ENCODE data around the gene PRKACB. TPM values are rescaled to one million over a fixed set of nuclear protein-coding genes. Genes with fewer than 3 reads are reported as not detected.

Gene PRKACB
- total and polyA plus RNA-seq, 2 experiments from 2014 or later: 14.6 to 28.0 TPM

DNA sequence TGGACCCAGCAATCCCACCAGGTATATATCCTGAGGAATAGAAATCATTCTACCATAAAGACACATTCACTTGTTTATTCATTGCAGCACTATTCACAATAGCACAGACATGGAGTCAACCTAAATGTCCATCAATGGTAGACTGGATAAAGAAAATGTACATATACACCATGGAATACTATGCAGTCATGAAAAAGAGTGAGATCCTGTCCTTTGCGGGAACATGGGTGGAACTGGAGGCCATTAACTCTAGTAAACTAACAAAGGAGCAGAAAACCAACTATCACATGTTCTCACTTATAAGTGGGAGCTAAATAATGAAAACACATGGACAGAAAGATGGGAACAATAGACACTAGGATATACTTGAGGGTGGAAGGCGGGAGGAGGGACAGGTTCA lies 36.1 kb upstream of the PRKACB start:
- Mint-ChIP-seq H3K27ac (no peak overlapping the region), H3K9me3 (peaks cover 10% of the 10 kb centered on the region; the same call in 2 of the 3 replicates), H3K27me3 (ENCODE audit: insufficient read depth, low read depth, poor library complexity) (no peaks in the 10 kb centered on the region), H3K4me1 (peaks cover 18% of the 10 kb centered on the region), H3K36me3 (ENCODE audit: low read depth) (peaks cover 23% of the 10 kb centered on the region), H3K4me3 (no peak overlapping the region)
- Histone ChIP-seq H3K4me1 (ENCODE audit: insufficient read depth) (peaks cover 17% of the 10 kb centered on the region), H2AFZ (no peak overlapping the region), H3F3A (replicated peaks; ENCODE audit: low read depth) (no peaks in the 10 kb centered on the region), H3K79me2 (replicated peaks; ENCODE audit: insufficient read depth) (no peaks in the 10 kb centered on the region), H3K27me3 (ENCODE audit: insufficient read depth) (no peaks in the 10 kb centered on the region), H3K4me2 (no peak overlapping the region), H3K36me3 (ENCODE audit: insufficient read depth) (peaks cover 6% of the 10 kb centered on the region; the same call in 1 of the 2 replicates), H3K27ac (ENCODE audit: low read depth) (no peak overlapping the region), H3K4me3 (no peak overlapping the region), H3K9me2 (ENCODE audit: insufficient read depth) (no peaks in the 10 kb centered on the region), H4K20me1 (replicated peaks; ENCODE audit: insufficient read depth) (no peaks in the 10 kb centered on the region)
- ATAC-seq: no peak
- TF ChIP-seq, protein P1, sequence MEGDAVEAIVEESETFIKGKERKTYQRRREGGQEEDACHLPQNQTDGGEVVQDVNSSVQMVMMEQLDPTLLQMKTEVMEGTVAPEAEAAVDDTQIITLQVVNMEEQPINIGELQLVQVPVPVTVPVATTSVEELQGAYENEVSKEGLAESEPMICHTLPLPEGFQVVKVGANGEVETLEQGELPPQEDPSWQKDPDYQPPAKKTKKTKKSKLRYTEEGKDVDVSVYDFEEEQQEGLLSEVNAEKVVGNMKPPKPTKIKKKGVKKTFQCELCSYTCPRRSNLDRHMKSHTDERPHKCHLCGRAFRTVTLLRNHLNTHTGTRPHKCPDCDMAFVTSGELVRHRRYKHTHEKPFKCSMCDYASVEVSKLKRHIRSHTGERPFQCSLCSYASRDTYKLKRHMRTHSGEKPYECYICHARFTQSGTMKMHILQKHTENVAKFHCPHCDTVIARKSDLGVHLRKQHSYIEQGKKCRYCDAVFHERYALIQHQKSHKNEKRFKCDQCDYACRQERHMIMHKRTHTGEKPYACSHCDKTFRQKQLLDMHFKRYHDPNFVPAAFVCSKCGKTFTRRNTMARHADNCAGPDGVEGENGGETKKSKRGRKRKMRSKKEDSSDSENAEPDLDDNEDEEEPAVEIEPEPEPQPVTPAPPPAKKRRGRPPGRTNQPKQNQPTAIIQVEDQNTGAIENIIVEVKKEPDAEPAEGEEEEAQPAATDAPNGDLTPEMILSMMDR (conservative IDR thresholded peaks at IDR 0.05; ENCODE audit: low read depth in 2 of 2): no peak
- TF ChIP-seq POLR2AphosphoS5 (IDR thresholded peaks at IDR 0.05; ENCODE audit: low read depth) (no peak), ZNF114 (CRISPR knock-in tag; IDR thresholded peaks at IDR 0.05) (no peak), EZH2phosphoT487 (IDR thresholded peaks at IDR 0.05; ENCODE audit: unreplicated experiment) (no peak), JUNB (IDR thresholded peaks at IDR 0.05; ENCODE audit: unreplicated experiment) (no peak), CREB1 (CRISPR knock-in tag; IDR thresholded peaks at IDR 0.05; ENCODE audit: low read depth) (no peak), STAT1 (IDR thresholded peaks at IDR 0.05; ENCODE audit: unreplicated experiment) (no peak), NANOG (IDR thresholded peaks at IDR 0.05; ENCODE audit: borderline replicate concordance) (no peak), ETS1 (IDR thresholded peaks at IDR 0.05) (no peak), ZNF331 (CRISPR knock-in tag; IDR thresholded peaks at IDR 0.05; ENCODE audit: low read depth) (no peak), EZH2 (IDR thresholded peaks at IDR 0.05; ENCODE audit: low read depth, unreplicated experiment) (no peak)
- TF ChIP-seq, protein P2, sequence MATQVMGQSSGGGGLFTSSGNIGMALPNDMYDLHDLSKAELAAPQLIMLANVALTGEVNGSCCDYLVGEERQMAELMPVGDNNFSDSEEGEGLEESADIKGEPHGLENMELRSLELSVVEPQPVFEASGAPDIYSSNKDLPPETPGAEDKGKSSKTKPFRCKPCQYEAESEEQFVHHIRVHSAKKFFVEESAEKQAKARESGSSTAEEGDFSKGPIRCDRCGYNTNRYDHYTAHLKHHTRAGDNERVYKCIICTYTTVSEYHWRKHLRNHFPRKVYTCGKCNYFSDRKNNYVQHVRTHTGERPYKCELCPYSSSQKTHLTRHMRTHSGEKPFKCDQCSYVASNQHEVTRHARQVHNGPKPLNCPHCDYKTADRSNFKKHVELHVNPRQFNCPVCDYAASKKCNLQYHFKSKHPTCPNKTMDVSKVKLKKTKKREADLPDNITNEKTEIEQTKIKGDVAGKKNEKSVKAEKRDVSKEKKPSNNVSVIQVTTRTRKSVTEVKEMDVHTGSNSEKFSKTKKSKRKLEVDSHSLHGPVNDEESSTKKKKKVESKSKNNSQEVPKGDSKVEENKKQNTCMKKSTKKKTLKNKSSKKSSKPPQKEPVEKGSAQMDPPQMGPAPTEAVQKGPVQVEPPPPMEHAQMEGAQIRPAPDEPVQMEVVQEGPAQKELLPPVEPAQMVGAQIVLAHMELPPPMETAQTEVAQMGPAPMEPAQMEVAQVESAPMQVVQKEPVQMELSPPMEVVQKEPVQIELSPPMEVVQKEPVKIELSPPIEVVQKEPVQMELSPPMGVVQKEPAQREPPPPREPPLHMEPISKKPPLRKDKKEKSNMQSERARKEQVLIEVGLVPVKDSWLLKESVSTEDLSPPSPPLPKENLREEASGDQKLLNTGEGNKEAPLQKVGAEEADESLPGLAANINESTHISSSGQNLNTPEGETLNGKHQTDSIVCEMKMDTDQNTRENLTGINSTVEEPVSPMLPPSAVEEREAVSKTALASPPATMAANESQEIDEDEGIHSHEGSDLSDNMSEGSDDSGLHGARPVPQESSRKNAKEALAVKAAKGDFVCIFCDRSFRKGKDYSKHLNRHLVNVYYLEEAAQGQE (IDR thresholded peaks at IDR 0.05; ENCODE audit: unreplicated experiment): no peak
- TF ChIP-seq, protein P3, sequence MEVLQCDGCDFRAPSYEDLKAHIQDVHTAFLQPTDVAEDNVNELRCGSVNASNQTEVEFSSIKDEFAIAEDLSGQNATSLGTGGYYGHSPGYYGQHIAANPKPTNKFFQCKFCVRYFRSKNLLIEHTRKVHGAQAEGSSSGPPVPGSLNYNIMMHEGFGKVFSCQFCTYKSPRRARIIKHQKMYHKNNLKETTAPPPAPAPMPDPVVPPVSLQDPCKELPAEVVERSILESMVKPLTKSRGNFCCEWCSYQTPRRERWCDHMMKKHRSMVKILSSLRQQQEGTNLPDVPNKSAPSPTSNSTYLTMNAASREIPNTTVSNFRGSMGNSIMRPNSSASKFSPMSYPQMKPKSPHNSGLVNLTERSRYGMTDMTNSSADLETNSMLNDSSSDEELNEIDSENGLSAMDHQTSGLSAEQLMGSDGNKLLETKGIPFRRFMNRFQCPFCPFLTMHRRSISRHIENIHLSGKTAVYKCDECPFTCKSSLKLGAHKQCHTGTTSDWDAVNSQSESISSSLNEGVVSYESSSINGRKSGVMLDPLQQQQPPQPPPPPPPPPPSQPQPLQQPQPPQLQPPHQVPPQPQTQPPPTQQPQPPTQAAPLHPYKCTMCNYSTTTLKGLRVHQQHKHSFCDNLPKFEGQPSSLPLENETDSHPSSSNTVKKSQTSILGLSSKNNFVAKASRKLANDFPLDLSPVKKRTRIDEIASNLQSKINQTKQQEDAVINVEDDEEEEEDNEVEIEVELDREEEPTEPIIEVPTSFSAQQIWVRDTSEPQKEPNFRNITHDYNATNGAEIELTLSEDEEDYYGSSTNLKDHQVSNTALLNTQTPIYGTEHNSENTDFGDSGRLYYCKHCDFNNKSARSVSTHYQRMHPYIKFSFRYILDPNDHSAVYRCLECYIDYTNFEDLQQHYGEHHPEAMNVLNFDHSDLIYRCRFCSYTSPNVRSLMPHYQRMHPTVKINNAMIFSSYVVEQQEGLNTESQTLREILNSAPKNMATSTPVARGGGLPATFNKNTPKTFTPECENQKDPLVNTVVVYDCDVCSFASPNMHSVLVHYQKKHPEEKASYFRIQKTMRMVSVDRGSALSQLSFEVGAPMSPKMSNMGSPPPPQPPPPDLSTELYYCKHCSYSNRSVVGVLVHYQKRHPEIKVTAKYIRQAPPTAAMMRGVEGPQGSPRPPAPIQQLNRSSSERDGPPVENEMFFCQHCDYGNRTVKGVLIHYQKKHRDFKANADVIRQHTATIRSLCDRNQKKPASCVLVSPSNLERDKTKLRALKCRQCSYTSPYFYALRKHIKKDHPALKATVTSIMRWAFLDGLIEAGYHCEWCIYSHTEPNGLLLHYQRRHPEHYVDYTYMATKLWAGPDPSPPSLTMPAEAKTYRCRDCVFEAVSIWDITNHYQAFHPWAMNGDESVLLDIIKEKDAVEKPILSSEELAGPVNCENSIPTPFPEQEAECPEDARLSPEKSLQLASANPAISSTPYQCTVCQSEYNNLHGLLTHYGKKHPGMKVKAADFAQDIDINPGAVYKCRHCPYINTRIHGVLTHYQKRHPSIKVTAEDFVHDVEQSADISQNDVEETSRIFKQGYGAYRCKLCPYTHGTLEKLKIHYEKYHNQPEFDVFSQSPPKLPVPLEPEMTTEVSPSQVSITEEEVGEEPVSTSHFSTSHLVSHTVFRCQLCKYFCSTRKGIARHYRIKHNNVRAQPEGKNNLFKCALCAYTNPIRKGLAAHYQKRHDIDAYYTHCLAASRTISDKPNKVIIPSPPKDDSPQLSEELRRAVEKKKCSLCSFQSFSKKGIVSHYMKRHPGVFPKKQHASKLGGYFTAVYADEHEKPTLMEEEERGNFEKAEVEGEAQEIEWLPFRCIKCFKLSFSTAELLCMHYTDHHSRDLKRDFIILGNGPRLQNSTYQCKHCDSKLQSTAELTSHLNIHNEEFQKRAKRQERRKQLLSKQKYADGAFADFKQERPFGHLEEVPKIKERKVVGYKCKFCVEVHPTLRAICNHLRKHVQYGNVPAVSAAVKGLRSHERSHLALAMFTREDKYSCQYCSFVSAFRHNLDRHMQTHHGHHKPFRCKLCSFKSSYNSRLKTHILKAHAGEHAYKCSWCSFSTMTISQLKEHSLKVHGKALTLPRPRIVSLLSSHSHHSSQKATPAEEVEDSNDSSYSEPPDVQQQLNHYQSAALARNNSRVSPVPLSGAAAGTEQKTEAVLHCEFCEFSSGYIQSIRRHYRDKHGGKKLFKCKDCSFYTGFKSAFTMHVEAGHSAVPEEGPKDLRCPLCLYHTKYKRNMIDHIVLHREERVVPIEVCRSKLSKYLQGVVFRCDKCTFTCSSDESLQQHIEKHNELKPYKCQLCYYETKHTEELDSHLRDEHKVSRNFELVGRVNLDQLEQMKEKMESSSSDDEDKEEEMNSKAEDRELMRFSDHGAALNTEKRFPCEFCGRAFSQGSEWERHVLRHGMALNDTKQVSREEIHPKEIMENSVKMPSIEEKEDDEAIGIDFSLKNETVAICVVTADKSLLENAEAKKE (CRISPR knock-in tag; IDR thresholded peaks at IDR 0.05): no peak
- no peak for DNase-seq (ENCODE audit: low spot score)

All from GM23338 (cell line).